CD4-positive, alpha-beta T cell treated with Interferon gamma for 1 hour (primary cell): Measurements from ENCODE around the gene CCDC50.

Experiments
- DNase-seq: peaks from one replicate; pipeline ENCODE4 v3.0.0-alpha.2; 2020

The CCDC50 gene

DNA sequence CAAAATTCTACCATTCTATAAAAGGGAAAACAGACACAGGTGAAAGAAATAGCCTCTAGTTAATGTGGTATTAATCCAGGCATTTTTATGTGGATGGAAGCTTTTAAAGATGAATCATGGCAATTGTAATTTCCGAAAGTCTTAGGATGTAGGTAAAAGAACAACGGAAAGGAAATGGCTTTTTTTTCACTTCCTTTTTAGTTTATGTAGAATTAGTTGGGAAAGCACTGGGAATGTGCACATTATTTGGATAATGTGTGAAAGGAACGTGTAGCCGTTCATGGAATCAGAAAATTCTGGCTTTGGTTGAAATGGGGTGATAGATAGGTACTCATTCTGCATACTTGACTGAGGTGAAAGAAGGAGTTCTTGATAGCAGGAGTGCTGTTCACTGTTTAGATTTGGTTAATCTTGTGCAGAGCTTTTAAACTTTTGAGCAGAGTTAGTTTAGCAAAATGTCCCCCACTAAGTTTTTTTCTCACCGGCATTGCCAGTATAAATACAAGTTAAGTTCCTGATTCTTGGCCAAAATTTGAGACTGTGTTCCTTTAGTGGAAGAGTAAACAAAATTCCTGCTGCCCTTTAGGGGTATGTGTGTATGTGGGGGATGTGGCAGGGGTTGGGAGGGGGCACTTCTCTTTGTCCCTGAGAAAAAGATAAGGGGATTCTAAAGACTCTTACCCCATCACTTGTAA is 21.3 kb downstream of the CCDC50 start:
- DNase-seq, result no peak

DNA sequence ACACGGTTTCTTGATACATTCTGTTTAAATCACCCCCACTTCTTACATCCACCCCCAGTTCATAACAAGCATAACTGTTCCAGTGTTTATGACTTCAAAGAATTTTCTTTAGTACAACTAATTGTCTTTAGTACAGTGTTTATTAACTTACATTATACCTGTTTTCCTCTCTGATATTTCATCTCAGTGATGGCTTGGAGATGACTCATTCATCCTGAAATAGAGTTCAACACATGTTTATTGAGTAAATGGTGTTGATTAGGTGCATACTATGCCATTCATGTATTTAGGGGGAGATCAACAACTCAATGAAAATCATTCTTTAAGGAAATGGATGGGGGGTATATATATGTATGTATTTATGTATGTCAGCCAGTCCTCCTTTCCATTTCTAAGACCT is 22.8 kb downstream of the CCDC50 start:
- DNase-seq, result no peak

DNA sequence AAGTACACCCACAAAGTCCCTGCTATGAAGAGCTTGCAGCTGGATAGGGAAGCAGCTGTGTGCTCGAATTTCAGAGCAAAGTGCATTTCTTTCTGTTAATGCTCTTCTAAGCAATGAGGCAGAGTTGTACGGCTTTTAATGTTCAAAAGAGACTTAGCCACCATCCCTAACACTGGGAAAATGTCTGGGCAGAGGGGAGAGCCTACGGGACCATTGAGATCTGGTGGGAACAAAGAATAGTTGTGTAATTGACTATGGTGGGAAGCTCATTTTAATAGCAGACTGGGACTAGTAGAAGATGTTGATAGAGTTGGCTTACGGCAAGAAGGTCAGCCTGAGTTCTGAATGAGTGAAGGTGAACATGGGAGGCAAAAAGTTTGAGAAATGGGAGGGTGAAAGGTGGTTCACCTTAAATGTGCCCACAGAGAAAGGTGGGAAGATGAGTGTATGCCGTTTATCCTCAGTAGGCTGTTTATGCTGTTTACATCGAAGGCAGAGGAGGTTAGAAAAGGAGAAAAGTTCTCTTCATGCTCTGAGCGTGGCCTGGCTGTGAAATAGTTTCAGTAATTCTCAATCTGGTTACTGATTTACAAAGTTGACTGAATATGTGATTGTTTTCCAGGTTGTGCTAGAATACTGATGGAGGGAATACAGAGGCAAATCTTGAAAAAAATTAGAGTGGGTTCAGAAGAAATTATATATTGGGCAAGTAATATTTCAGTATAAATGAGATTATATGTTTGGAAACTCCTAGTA is 24.0 kb downstream of the CCDC50 start:
- DNase-seq, result no peak

DNA sequence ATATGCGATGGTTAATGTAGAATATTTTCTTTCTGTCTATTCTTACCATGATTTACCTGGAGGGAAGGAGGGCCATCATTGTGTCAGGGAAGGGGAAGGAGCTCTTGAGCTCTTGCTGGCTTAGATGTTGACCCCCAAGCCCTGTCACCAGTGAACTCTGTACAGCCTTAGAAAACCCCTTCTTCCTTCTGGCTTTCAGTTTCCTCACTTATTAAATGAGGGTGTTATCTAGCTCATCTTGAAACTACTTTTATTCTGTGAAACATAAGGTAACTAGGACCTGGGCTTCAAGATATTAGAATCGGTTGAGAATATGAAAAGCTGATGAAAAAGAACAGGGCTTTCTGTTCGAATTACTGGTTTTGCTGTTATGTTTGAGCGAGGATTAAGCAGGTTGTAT is 26.2 kb downstream of the CCDC50 start:
- DNase-seq, result no peak

DNA sequence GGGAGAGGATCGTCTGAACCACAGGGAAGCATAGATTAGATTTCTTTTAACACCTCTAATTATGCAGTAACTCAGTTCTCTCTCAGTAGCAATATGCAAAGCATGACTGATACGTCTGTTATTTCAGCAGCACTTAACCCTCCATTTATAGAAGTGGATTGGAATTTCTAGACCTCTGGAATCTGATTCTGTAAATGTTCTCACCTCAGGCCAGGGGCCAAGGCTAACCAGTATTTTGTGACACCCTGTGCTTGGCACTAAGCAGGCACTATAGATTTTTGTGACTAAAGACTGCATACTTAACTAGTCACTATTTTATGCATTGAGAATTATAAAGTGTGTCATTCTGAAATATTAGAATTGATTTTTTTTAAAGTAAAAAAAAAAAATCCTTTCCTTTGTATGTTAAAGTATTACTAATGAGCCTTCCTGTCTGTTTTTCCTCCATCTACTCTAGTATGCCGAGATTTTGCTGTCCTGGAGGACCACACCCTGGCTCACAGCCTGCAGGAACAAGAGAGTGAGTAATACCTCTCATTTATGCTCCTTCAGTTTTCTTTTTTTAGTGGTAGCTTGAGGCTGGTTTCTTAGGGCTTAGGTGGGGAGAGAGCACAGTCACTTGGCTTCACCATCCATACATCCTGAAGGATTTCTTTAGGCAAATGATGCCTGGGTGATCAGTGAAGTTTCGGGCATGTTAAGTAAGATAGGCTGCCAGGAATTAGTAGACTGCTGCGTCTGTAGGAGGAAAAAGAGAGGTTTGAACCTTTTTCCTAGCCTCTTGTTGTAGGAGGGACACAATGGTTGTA is 27.6 kb downstream of the CCDC50 start:
- no peak for DNase-seq

DNA sequence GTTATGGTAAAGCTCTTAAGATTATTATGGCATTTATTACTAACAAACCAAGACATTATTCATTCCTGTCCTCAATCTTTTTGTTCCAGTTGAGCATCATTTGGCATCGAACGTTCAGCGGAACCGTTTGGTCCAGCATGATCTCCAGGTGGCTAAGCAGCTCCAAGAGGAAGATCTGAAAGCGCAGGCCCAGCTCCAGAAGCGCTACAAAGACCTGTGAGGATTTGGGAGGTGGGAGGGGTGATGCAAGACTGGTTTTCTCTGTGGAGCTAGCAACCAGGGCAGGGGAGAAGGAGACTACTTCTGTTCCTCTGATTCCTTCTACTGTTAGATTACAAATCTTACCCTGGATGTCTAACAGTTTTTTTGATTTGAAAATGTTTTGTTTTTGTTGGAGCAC is 28.7 kb downstream of the CCDC50 start:
- DNase-seq, result no peak

DNA sequence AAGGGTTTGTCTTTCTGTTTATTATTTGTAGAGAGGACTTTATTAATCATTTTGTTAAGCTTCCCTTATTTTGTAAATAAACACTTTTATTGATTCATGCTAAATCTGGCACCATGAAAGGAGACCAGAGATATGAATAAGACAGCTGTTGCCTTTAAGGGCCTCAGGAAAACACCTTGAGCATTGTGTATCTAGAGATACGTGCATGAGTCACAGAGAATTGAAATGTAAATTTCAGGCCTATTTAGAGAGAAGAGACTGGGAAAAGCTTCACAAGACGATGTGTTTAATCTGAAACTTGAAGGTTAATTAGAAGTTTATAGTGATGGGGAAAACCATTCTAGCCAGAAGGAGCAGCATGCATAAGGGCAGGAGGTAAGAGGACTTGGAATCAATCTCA is 29.7 kb downstream of the CCDC50 start:
- no peak for DNase-seq

DNA sequence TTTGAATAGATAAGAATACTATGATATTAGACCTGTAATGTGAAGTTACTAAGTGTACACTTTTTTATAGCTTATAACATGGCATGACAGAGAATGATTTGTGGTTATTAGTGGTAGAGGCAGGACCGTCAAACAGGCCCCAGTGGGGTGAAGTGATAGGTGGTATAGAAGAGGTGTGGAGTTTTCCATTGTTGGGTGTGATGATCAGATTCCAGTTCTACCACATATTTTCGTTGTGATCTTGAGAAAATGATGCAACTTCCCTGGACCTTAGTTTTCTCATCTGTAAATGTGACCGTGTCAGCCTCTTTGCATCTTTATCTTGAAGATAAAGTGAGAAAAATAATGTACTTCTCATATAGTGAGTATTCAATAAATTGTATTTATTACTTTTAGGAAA is 31.4 kb downstream of the CCDC50 start:
- no peak for DNase-seq

DNA sequence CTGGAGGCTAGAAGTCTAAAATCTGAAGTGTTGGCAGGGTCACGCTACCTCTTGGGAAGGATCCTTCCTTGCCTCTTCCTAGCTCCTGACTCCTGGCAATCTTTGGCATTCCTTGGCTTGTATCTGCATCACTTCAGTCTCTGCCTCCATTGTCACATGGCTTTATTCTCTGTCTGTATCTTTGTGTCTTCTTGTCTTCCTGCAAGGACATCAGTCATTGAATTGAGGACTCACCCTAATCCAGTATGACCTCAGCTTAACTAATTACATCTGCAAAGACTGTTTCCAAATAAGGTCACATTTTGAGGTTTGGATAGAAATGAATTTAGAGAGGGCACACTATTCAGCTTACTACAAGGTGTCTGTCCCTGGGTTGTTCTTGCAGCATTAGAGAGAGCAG is 32.3 kb downstream of the CCDC50 start:
- no peak for DNase-seq

DNA sequence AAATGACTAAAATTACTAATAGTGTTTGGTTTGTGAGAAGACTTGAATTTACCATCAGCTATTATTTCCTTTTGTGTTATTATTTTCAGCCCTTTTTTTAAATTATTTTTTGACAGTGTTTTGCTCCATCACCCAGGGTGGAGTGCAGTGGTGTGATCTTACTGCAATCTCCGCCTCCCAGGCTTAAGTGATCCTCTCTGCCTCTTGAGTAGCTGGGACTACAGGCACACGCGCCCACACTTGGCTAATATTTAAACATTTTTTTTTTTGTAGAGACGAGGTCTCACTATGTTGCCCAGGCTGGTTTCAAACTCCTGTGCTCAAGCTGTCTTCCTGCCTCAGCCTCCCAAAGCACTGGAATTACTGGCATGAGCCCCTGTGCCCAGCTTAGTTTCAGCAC is 32.8 kb downstream of the CCDC50 start:
- no peak for DNase-seq

DNA sequence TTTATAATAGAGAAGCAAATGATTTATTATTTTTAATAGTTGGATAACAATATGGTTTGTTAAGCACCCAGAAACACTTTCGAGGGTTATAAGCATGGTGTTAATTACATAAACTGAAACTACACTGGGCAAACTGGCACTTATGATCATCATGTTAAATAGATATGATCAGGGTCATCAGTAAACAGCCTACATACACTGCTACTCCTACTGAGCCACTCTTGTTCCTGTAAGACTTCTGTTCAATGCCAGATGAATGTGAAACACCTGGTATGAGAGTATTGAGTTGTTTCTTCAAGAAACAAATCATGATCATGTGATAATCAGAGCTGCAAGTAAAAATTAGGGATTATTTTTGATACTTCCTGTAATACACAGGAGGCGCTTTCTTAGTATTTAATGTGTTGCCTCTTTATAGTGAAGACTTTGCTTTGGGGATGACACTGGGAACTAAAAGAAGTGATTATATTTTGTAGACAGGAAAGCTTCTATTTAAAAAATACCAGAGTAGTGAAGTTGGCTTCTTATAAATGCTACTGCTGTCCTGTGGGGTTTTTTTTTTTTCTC is 33.4 kb downstream of the CCDC50 start:
- DNase-seq, result no peak

DNA sequence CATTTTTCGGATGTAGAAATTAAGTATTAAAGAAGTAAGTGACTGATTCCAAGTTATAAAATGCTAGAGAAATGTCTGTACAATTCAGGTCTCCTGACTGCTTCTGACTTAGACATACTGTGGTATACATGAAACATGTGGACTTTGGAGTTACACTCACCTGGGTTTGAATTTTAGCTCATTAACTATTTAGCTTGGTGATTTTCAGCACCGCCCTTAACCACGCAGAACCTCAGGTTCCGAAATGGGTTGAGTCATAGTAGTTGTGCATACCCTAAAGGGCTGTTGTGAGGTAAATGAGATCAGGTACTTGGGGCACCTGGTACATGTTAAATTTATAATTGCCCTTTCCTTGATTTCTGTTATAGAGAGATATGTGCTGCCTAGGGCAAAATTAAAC is 34.0 kb downstream of the CCDC50 start:
- no peak for DNase-seq

DNA sequence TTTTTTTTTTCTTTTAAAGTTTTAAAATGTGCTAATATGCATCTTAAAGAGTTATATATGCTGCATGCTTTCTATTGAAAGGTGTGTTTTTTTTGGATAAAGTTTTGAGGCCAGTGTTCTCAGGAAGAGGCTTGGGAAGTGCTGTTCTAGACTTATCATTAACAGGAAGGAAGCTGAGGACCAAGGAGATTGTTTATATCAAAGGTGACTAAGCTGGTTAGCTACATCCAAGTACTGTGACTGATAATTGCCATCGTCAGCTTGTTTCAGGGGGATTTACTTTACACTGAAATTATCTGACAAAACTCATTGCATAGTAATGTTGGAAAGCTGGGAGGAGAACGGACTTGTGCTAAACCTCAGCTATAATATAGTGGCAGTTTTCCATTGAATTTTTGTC is 37.5 kb downstream of the CCDC50 start:
- DNase-seq, result no peak

DNA sequence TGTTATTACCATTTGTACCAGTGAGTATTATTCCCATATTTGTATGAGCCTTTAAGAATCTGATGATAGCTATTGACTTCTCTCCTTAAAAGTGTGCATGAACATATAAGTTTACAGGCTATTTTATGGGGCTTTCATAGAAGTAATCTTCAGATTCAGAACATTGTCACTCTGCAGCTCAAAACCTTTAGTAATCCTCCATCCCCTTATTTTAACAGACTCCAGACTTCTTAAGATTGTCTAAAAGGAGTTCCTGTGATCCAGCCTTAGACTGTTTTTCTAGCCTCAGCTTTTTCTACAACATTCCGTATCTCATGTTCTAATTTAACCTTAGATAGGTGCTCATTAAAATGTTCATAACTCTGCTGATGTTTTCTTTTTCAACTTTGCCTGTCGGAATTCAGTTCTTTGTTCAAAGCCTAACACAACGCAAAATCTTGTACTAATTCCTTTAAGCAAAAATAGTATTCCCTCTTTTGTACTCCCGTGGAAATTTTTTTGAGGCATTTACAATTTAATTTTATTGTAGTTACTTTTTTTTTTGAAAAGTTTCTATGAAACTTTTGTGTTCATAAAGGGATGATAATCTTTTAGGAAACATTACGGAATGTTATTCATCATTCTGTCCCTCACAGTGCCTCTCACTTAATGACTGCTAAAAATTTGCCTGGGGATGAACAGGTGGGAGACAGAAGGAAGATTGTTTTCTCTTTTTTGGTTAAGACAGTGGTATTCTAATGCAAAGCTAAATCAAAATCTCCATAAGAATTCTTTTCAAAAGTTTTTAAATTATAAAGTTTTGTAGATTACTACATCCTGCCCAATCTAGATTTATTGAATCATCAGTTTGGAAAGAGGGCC is 39.8 kb downstream of the CCDC50 start:
- no peak for DNase-seq

DNA sequence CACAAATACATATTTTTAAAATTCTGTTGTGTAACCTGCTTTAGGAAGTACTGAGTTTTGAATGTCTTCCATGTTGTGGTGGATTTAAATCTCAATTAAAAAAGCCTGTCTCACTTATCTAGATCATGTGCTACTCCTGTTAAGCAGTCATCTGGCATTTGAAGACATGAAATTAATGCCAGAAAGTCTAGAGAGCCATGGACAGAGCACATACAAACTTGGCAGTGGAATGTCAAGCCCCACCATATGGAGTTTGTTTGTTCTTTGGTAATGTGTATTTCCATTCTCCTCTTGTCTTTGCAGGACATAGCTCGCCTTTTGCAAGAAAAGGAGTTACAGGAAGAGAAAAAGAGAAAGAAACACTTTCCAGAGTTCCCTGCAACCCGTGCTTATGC is 40.4 kb downstream of the CCDC50 start:
- no peak for DNase-seq

DNA sequence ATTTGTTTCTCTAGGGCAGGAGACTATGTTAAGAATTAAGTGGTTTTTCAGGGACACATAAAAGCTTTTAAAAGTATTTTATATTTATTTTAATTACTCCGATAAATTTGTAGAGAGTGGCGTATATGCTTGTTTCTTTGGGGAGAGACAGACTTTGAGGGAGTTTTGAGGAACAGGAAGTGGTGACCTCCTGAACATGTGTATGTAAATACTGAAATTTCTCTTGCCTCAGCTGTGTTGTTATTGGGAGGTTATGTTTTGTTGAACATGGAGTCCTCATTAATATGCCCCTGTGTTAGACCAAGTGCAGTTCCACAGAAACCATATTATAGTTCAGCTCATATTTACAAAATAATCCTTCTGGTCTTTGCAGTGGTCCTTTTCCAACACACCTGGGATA is 42.9 kb downstream of the CCDC50 start:
- DNase-seq, result no peak

DNA sequence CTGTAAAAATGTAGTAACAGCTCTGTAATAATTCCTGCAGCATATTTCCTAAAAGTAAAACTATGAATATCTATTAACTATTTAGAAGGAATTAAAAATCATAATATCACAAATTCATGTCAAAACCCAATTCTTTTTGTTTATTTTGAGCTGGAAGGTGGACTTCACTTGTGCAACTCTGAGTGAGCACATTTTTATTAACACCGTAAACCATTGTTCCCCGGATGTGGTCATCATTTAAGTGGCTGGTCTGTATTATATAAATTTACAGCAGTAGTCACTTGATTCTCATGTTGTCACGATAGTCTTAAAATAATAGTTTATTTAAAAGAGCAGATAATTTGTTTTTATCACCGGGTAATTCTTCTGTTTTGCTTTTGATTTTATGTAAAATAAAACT is 44.1 kb downstream of the CCDC50 start:
- DNase-seq, result no peak

DNA sequence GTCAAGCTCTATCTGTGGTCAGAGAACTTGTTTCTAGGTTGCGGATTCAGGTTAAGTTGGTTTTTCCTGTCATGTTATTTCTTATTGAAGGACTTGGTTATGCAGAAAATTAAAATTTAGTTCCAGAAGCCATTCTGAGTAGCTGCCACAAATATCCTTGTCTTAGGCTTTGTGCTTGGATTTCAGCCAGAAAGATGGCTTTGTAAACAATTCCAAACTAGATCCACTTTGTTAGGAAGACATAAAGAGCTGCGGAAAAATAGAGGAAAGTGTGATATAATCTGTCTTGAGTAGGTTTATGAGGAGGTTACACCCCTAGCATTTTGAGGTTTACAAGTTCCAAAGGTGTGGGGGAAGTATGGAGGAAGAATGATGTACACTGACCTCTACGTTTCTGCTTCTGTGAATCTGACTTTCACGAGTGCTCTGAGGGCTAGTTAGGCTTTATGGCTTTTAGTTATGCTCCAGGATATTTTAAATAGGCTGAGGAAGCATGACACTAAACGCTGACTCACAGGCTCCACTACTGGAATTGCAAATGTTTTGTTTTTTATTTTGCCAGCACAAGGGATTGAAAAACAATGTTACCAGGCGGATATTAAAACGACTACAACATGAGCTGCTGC is 47.4 kb downstream of the CCDC50 start:
- no peak for DNase-seq

DNA sequence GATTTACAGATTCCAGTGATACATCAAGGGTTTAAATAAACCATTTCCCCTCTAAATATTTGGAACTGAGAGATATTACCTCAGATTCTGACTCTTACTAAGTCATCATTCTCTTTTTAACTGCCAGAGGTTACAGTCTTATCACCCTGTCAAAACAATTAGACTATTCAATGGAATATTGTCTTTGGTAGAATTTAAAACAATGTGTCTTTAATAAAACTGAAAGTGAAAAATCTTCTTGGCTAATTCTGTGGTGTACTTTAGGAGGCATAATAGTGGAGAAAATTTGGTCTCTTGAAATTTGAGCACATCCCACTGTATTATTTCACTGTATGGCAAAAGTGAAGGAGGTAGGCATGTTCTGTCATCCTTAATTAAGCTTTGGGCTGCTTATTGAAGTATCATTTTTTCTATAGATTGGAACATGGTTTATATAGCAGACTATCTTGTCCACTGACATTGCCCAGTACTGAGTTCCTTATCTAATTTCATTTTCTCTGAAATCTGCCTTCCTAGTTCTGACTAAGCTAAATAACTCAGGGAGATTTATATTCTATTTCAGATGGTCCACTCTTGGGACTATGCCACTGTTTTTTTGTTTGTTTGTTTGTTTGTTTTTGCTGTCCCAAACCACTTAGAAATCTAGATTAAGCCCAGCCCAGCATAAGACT is 49.1 kb downstream of the CCDC50 start:
- DNase-seq, result no peak

DNA sequence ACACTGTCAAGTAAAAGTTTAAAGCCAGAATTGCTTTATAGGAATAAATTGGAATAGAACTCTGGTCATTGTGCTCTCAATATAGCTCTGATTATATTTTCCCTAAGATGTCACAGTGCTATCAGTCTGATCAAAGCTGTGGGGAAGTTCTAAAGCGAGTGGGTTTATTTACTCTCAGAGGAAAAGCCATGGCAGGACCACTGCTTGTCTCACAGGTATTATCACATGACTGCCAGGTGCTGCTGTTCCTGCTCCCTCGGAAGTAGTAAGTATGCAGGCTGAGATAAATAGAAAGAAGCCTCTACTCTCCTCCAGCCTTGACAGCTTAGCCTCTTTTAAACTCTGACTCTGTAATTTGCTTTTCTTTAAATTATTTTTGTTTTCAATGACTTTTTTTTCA is 50.3 kb downstream of the CCDC50 start:
- DNase-seq, result no peak

DNA sequence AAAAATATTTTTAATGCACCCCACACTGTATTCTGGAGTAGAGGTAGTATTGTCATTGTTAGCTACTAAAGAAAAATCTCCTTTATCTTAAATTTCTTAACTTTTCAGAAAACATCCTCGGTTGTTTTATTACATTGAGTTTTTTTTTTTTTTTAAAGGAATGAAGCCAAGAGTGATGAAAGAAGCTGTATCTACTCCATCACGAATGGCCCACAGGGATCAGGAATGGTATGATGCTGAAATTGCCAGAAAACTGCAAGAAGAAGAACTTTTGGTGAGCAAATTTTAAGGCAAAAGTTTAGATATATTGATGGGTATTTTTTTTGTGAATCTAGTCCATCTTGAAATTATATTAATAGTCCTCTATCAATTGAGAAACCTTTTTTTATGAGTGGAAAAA is 50.8 kb downstream of the CCDC50 start:
- no peak for DNase-seq

DNA sequence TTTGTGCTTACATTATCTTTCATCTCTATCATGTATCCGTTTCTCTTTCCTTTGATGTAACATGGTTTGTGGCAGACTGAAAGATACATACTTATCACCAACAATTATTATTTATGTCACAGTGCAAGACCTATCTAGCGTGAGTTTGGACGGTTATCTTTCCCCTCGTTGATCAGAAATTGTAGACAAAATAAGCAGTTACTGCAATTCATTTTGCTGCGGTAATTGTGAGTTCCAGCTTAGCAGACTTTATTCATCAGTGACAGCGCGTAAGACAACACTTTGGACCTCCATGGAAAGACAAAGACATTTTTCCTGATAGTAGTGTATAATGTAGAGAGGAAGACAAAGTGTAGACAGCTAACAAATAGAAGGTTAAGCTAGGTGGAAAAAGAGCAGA is 52.1 kb downstream of the CCDC50 start:
- DNase-seq, result no peak
